ENCODE measurements around the gene SERF2.

- TF ChIP-seq CTCF (IDR thresholded peaks at IDR 0.05; ENCODE audit: control extremely low read depth in 1 of 3, insufficient read depth in 1 of 3, low read depth in 1 of 3, low read length in 3 of 3) (no peak), POLR2AphosphoS5 (IDR thresholded peaks at IDR 0.05; ENCODE audit: low read depth, low read length) (no peak)
These were observed 53.3 kb downstream of the SERF2 start for GRCh38 chr15:43845421-43845820.
